ENCODE measurements around the gene ZC3H11A.
"Not testable (repeated sequence)": the region's sequence is repeated elsewhere in the genome, so short reads cannot be mapped to it uniquely, and the experiment has no call there.

Gene ZC3H11A

GRCh38 chr1:203781962-203782361, 13.5 kb upstream of the ZC3H11A start:
- Histone ChIP-seq H3K27me3 (ENCODE audit: control insufficient read depth, insufficient read depth, low read length) (no peaks in the 10 kb centered on the region), H3K9ac (ENCODE audit: low read length) (no peak overlapping the region), H3K4me3 (ENCODE audit: low read depth, low read length) (no peak overlapping the region), H3K9me3 (ENCODE audit: control insufficient read depth, insufficient read depth, low read depth, low read length) (peaks cover 4% of the 10 kb centered on the region; the same call in 1 of the 2 replicates), H3K27ac (ENCODE audit: low read depth, low read length) (no peak overlapping the region), H3K4me1 (ENCODE audit: control insufficient read depth, insufficient read depth, low read length) (peaks cover 6% of the 10 kb centered on the region), H3K36me3 (ENCODE audit: control insufficient read depth, insufficient read depth, low read length) (no peaks in the 10 kb centered on the region)

DNA sequence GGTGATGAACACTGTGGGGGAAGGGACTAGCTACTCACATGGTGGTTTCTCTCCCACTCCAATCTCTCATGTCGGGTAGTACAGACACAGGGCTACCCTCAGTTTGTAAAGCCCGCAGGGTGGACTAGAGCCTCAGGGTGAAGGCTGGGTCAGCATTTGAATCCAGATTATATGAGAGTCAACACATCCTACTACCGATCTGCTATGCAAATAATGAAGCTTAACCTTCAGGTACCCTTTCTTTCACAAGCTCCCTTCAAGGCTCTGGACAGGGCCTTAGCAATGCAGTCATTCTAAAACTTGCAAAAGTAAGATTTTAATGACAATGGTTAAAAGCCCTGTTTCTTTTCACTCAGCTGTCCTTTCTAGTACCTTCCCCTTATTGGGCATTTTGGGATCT, 5.5 kb upstream of the ZC3H11A start:
- Histone ChIP-seq H3K9ac (ENCODE audit: low read length) (no peak overlapping the region), H3K9me3 (ENCODE audit: control insufficient read depth, insufficient read depth, low read depth, low read length) (peaks cover 4% of the 10 kb centered on the region; the same call in 1 of the 2 replicates), H3K4me1 (ENCODE audit: control insufficient read depth, insufficient read depth, low read length) (peaks cover 21% of the 10 kb centered on the region), H3K36me3 (ENCODE audit: control insufficient read depth, insufficient read depth, low read length) (no peaks in the 10 kb centered on the region), H3K27ac (ENCODE audit: low read depth, low read length) (no peak overlapping the region), H3K4me3 (ENCODE audit: low read depth, low read length) (no peak overlapping the region), H3K27me3 (ENCODE audit: control insufficient read depth, insufficient read depth, low read length) (no peaks in the 10 kb centered on the region)

- no peak overlapping the region for H3K9ac ChIP-seq (ENCODE audit: low read length)
- H3K27ac ChIP-seq (ENCODE audit: low read depth, low read length): no peak overlapping the region
- H3K4me3 ChIP-seq (ENCODE audit: low read depth, low read length): no peak overlapping the region
- no peaks in the 10 kb centered on the region for H3K27me3 ChIP-seq (ENCODE audit: control insufficient read depth, insufficient read depth, low read length)
- no peaks in the 10 kb centered on the region for H3K36me3 ChIP-seq (ENCODE audit: control insufficient read depth, insufficient read depth, low read length)
- peaks cover 24% of the 10 kb centered on the region for H3K4me1 ChIP-seq (ENCODE audit: control insufficient read depth, insufficient read depth, low read length)
- H3K9me3 ChIP-seq (ENCODE audit: control insufficient read depth, insufficient read depth, low read depth, low read length): no peaks in the 10 kb centered on the region
Observed at GRCh38 chr1:203791498-203791897, 3.9 kb upstream of the ZC3H11A start.

DNA sequence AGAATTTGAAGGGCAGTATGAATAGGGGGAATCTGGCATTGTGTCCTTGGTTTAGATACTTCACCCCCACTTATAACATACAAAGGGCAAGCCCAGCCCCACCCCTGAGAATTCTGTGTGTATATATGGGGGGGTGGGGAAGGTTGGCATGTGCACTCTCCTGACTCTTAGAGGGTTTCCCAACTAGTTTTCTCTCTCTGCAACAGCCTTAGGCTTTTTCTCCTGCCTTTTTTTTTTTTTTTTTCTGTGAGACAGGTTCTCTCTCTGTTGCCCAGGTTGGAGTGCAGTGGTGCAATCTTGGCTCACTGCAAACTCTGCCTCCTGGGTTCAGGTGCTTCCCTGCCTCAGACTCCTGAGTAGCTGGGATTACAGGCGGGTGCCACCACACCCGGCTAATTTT, 2.9 kb upstream of the ZC3H11A start:
- Histone ChIP-seq H3K27ac (ENCODE audit: low read depth, low read length) (no peak overlapping the region), H3K9me3 (ENCODE audit: control insufficient read depth, insufficient read depth, low read depth, low read length) (no peaks in the 10 kb centered on the region; the same call in 1 of the 2 replicates), H3K4me3 (ENCODE audit: low read depth, low read length) (no peak overlapping the region), H3K9ac (ENCODE audit: low read length) (no peak overlapping the region), H3K36me3 (ENCODE audit: control insufficient read depth, insufficient read depth, low read length) (peaks cover 8% of the 10 kb centered on the region), H3K4me1 (ENCODE audit: control insufficient read depth, insufficient read depth, low read length) (peaks cover 28% of the 10 kb centered on the region), H3K27me3 (ENCODE audit: control insufficient read depth, insufficient read depth, low read length) (no peaks in the 10 kb centered on the region)

- peaks cover 28% of the 10 kb centered on the region for H3K4me1 ChIP-seq (ENCODE audit: control insufficient read depth, insufficient read depth, low read length)
- H3K9me3 ChIP-seq (ENCODE audit: control insufficient read depth, insufficient read depth, low read depth, low read length); H3K4me3 ChIP-seq (ENCODE audit: low read depth, low read length); H3K9ac ChIP-seq (ENCODE audit: low read length); H3K27ac ChIP-seq (ENCODE audit: low read depth, low read length); H3K27me3 ChIP-seq (ENCODE audit: control insufficient read depth, insufficient read depth, low read length): not testable (repeated sequence)
- peaks cover 19% of the 10 kb centered on the region for H3K36me3 ChIP-seq (ENCODE audit: control insufficient read depth, insufficient read depth, low read length)
Observed at GRCh38 chr1:203793561-203793960, 1.9 kb upstream of the ZC3H11A start.

DNA sequence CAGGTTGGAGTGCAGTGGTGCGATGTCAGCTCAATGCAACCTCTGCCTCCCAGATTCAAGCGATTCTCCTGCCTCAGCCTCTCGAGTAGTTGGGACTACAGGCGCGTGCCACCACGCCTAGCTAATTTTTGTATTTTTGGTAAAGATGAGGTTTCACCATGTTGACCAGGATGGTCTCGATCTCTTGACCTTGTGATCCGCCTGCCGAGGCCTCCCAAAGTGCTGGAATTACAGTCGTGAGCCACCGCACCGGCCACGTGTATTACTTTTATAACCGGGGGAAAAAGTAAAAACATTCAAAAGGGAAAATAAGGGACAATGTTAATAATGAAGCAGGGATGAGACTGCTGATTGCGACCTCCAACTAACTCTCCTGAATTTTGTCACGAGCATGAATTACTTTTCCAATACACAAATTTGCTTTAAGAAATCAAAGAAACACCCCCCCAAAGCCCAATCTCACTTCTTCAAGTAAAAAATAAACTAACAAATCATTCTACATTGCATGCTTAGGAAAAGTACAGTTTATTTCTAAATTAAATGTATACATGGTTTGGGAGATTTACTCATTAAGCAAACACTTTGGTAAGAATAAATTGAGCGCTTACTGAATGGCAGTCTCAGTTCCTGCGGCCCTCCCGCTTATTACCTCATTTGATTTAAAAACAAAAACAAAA, 521 bp upstream of the ZC3H11A start:
- Histone ChIP-seq H3K9me3 (ENCODE audit: control insufficient read depth, insufficient read depth, low read depth, low read length) (peaks cover 16% of the 10 kb centered on the region), H3K36me3 (ENCODE audit: control insufficient read depth, insufficient read depth, low read length) (peaks cover 32% of the 10 kb centered on the region), H3K4me1 (ENCODE audit: control insufficient read depth, insufficient read depth, low read length) (peaks cover 21% of the 10 kb centered on the region), H3K27ac (ENCODE audit: low read depth, low read length) (peak overlapping the region; percentile 75; the same call in 1 of the 2 replicates), H3K4me3 (ENCODE audit: low read depth, low read length) (peak overlapping the region; percentile 79), H3K9ac (ENCODE audit: low read length) (peak overlapping the region; percentile 40), H3K27me3 (ENCODE audit: control insufficient read depth, insufficient read depth, low read length) (no peaks in the 10 kb centered on the region)

- Histone ChIP-seq H3K4me3 (ENCODE audit: low read depth, low read length) (peak overlapping the region; percentile 79), H3K9ac (ENCODE audit: low read length) (peak overlapping the region; percentile 96), H3K4me1 (ENCODE audit: control insufficient read depth, insufficient read depth, low read length) (peaks cover 15% of the 10 kb centered on the region), H3K27me3 (ENCODE audit: control insufficient read depth, insufficient read depth, low read length) (no peaks in the 10 kb centered on the region), H3K27ac (ENCODE audit: low read depth, low read length) (peak overlapping the region; percentile 98), H3K9me3 (ENCODE audit: control insufficient read depth, insufficient read depth, low read depth, low read length) (peaks cover 16% of the 10 kb centered on the region), H3K36me3 (ENCODE audit: control insufficient read depth, insufficient read depth, low read length) (peaks cover 38% of the 10 kb centered on the region)
Observed at GRCh38 chr1:203796236-203796605, 798 bp downstream of the ZC3H11A start.

- Histone ChIP-seq H3K27me3 (ENCODE audit: control insufficient read depth, insufficient read depth, low read length) (no peaks in the 10 kb centered on the region), H3K9me3 (ENCODE audit: control insufficient read depth, insufficient read depth, low read depth, low read length) (peaks cover 16% of the 10 kb centered on the region), H3K27ac (ENCODE audit: low read depth, low read length) (no peak overlapping the region), H3K36me3 (ENCODE audit: control insufficient read depth, insufficient read depth, low read length) (peaks cover 46% of the 10 kb centered on the region), H3K4me3 (ENCODE audit: low read depth, low read length) (peak overlapping the region; percentile 79), H3K4me1 (ENCODE audit: control insufficient read depth, insufficient read depth, low read length) (peaks cover 15% of the 10 kb centered on the region), H3K9ac (ENCODE audit: low read length) (no peak overlapping the region)
Observed at GRCh38 chr1:203797216-203797615, 1.8 kb downstream of the ZC3H11A start.

DNA sequence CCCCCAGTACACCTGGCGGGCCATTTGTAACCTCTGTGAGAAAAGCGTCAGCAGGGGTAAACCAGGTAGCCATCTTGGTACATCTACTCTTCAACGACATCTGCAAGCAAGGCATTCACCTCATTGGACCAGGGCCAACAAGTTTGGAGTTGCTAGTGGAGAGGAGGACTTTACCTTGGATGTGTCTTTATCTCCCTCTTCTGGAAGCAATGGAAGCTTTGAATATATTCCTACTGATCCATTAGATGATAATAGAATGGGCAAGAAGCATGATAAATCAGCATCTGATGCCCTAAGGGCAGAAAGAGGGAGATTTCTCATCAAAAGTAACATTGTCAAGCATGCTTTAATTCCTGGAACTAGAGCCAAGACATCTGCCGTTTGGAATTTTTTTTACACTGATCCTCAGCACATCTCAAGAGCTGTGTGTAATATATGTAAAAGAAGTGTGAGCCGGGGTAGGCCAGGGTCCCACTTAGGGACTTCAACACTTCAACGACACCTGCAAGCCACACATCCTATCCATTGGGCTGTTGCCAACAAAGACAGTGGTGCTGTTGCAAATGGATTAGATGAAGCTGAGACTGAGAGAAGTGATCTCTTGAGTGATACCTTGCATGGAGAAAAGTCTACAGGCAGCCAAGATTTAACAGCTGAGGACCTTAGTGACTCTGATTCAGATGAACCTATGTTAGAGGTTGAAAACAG, 2.7 kb downstream of the ZC3H11A start:
- Histone ChIP-seq H3K27me3 (ENCODE audit: control insufficient read depth, insufficient read depth, low read length) (no peaks in the 10 kb centered on the region), H3K9ac (ENCODE audit: low read length) (no peak overlapping the region), H3K4me3 (ENCODE audit: low read depth, low read length) (no peak overlapping the region), H3K9me3 (ENCODE audit: control insufficient read depth, insufficient read depth, low read depth, low read length) (peaks cover 16% of the 10 kb centered on the region), H3K4me1 (ENCODE audit: control insufficient read depth, insufficient read depth, low read length) (peaks cover 15% of the 10 kb centered on the region), H3K27ac (ENCODE audit: low read depth, low read length) (no peak overlapping the region), H3K36me3 (ENCODE audit: control insufficient read depth, insufficient read depth, low read length) (peaks cover 51% of the 10 kb centered on the region)

GRCh38 chr1:203799157-203799556, 3.7 kb downstream of the ZC3H11A start:
- Histone ChIP-seq H3K4me3 (ENCODE audit: low read depth, low read length) (no peak overlapping the region), H3K36me3 (ENCODE audit: control insufficient read depth, insufficient read depth, low read length) (peaks cover 60% of the 10 kb centered on the region), H3K4me1 (ENCODE audit: control insufficient read depth, insufficient read depth, low read length) (peaks cover 13% of the 10 kb centered on the region), H3K27ac (ENCODE audit: low read depth, low read length) (no peak overlapping the region), H3K27me3 (ENCODE audit: control insufficient read depth, insufficient read depth, low read length) (no peaks in the 10 kb centered on the region), H3K9me3 (ENCODE audit: control insufficient read depth, insufficient read depth, low read depth, low read length) (peaks cover 16% of the 10 kb centered on the region), H3K9ac (ENCODE audit: low read length) (no peak overlapping the region)

- H3K4me3 ChIP-seq (ENCODE audit: low read depth, low read length): no peak overlapping the region
- H3K4me1 ChIP-seq (ENCODE audit: control insufficient read depth, insufficient read depth, low read length): peaks cover 7% of the 10 kb centered on the region
- no peak overlapping the region for H3K27ac ChIP-seq (ENCODE audit: low read depth, low read length)
- peaks cover 65% of the 10 kb centered on the region for H3K36me3 ChIP-seq (ENCODE audit: control insufficient read depth, insufficient read depth, low read length)
- H3K9me3 ChIP-seq (ENCODE audit: control insufficient read depth, insufficient read depth, low read depth, low read length): peaks cover 16% of the 10 kb centered on the region
- no peak overlapping the region for H3K9ac ChIP-seq (ENCODE audit: low read length)
- H3K27me3 ChIP-seq (ENCODE audit: control insufficient read depth, insufficient read depth, low read length): no peaks in the 10 kb centered on the region
Observed at GRCh38 chr1:203799971-203800370, 4.5 kb downstream of the ZC3H11A start.

Measured in HUES6 (cell line).